Osteoblast (primary cell): ENCODE results near the gene UBA52. TPM values are rescaled to one million over a fixed set of nuclear protein-coding genes. Genes with fewer than 3 reads are reported as not detected.
A peak's percentile ranks its signal among the peaks of the same experiment; 100 is the strongest.

Source experiments
- DNase-seq: peaks from one replicate; pipeline ENCODE4 v3.0.0; 2011; ENCODE audit warnings: low spot score, mixed read lengths; ENCODE audit not compliant: insufficient read length; ENCODE audit errors: missing footprints
- H2AFZ ChIP-seq: 2 replicates; pipeline ENCODE4 v1.6.0; 2011; ENCODE audit warnings: mild to moderate bottlenecking, low read length
- H3K27ac ChIP-seq: 2 replicates; pipeline ENCODE4 v1.5.1; 2011; ENCODE audit warnings: mild to moderate bottlenecking, low read depth, low read length, moderate library complexity
- H3K27me3 ChIP-seq: 2 replicates; pipeline ENCODE4 v1.6.0; 2012; ENCODE audit warnings: mild to moderate bottlenecking, control low read depth, inconsistent platforms, low read length, moderate library complexity; ENCODE audit not compliant: insufficient read depth
- H3K36me3 ChIP-seq: 2 replicates; pipeline ENCODE4 v1.5.1; 2011; ENCODE audit warnings: mild to moderate bottlenecking, low read length, control low read depth, moderate library complexity; ENCODE audit not compliant: insufficient read depth
- H3K4me1 ChIP-seq: 2 replicates; pipeline ENCODE4 v1.5.1; 2011; ENCODE audit warnings: mild to moderate bottlenecking, low read length, control low read depth, moderate library complexity; ENCODE audit not compliant: insufficient read depth
- H3K4me2 ChIP-seq: 2 replicates; pipeline ENCODE4 v1.6.0; 2011; ENCODE audit warnings: mild to moderate bottlenecking, low read length; ENCODE audit not compliant: insufficient read depth
- H3K4me3 ChIP-seq: fragments of 200-600 bp; sonication (generic); 3 replicates; pipeline ENCODE4 v1.5.1; 2012; ENCODE audit warnings: mild to moderate bottlenecking, low read length, inconsistent platforms; ENCODE audit not compliant: insufficient read depth
- H3K79me2 ChIP-seq: 2 replicates; pipeline ENCODE4 v1.6.0; 2012; ENCODE audit warnings: mild to moderate bottlenecking, low read length, control low read depth, inconsistent platforms; ENCODE audit not compliant: insufficient read depth
- H3K9me3 ChIP-seq: 2 replicates; pipeline ENCODE4 v1.5.1; 2011; ENCODE audit warnings: low read depth, low read length, control low read depth
- H4K20me1 ChIP-seq: 2 replicates; pipeline ENCODE4 v1.6.0; 2012; ENCODE audit warnings: mild to moderate bottlenecking, low read length, control low read depth; ENCODE audit not compliant: insufficient read depth
- total RNA-seq: library from RNA; depleted of rRNA; stranded (reverse); fragments of >200 nt; gene quantifications from 2 replicates; pipeline ENCODE4 v1.2.3, GENCODE V29; 2012
- TF ChIP-seq, protein P1 (sequence below): IDR thresholded peaks from 2 replicates; pipeline ENCODE4 v1.5.1; 2011; ENCODE audit warnings: mild to moderate bottlenecking, low read depth, low read length, moderate library complexity; ENCODE audit errors: extremely low read depth

UBA52 gene
- total RNA-seq, 1 donor, result 554 TPM

DNA sequence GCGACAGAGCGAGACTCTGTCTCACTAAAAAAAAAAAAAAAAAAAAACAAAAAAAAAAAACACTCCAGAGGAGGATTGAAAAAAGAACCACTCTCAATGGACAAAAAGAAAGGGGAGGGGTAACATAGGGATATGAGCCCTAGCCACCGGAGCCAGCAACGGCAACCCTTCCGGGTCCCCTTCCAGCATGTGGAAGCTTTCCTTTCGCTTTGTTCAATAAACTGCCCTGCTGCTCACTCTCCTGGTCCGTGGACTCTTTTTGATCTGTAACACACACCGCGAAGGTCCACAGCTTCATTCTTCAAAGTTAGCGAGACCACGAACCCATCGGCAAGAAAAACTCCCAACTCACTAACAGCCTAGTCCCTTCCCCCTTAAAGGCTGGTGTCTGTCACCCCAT lies 15.9 kb downstream of the UBA52 start:
- H4K20me1 ChIP-seq, result peaks cover 3% of the 10 kb centered on the region
- H3K36me3 ChIP-seq, result peaks cover 3% of the 10 kb centered on the region
- H2AFZ ChIP-seq, result no peak overlapping the region
- peak overlapping the region; percentile 98 for H3K4me2 ChIP-seq
- no peaks in the 10 kb centered on the region for H3K79me2 ChIP-seq
- no peak overlapping the region for H3K27ac ChIP-seq
- H3K4me3 ChIP-seq, result no peak overlapping the region
- no peak for DNase-seq
- H3K4me1 ChIP-seq, result peaks cover 16% of the 10 kb centered on the region
- no peaks in the 10 kb centered on the region for H3K9me3 ChIP-seq
- H3K27me3 ChIP-seq, result no peaks in the 10 kb centered on the region
- TF ChIP-seq, protein P1, sequence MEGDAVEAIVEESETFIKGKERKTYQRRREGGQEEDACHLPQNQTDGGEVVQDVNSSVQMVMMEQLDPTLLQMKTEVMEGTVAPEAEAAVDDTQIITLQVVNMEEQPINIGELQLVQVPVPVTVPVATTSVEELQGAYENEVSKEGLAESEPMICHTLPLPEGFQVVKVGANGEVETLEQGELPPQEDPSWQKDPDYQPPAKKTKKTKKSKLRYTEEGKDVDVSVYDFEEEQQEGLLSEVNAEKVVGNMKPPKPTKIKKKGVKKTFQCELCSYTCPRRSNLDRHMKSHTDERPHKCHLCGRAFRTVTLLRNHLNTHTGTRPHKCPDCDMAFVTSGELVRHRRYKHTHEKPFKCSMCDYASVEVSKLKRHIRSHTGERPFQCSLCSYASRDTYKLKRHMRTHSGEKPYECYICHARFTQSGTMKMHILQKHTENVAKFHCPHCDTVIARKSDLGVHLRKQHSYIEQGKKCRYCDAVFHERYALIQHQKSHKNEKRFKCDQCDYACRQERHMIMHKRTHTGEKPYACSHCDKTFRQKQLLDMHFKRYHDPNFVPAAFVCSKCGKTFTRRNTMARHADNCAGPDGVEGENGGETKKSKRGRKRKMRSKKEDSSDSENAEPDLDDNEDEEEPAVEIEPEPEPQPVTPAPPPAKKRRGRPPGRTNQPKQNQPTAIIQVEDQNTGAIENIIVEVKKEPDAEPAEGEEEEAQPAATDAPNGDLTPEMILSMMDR, result no peak

DNA sequence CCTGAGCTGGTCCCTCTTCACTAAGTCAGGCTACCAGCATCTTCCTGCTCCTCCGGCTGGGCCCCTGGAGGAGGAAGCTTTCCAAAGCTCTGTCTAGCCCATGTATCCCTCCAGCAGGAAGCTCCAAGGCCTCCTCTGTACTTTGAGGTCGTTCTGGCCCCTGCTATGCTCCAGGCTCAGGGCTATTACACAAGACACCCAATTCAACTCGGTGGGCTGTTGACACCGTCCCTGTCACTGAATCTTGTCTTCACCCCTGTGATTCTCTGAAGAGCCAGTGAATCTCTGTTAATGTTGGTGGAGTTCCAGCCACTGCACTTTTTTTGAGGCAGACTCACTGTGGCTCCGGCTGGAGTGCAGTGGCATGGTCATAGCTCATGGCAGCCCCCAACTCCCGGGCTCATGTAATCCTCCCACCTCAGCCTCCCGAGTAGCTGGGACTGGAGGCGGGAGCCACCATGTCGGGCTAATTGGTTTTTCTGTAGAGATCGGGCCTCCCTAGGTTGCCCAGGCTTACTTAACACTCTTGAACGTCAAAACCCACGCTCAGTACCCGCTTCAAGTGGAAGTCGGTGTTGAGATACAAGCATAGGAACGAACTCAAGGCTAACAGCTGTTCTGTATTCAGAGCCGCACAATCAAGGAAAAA lies 16.4 kb downstream of the UBA52 start:
- peaks cover 3% of the 10 kb centered on the region for H4K20me1 ChIP-seq
- H3K9me3 ChIP-seq, result no peaks in the 10 kb centered on the region
- no peaks in the 10 kb centered on the region for H3K79me2 ChIP-seq
- no peaks in the 10 kb centered on the region for H3K27me3 ChIP-seq
- peak overlapping the region; percentile 98 for H3K4me2 ChIP-seq
- peak overlapping the region; percentile 91 for H3K4me3 ChIP-seq
- H3K4me1 ChIP-seq, result peaks cover 16% of the 10 kb centered on the region
- peak; percentile 75 for DNase-seq
- peak overlapping the region; percentile 50 for H3K27ac ChIP-seq
- H3K36me3 ChIP-seq, result peaks cover 3% of the 10 kb centered on the region
- TF ChIP-seq, protein P1, result no peak
- H2AFZ ChIP-seq, result peak overlapping the region; percentile 92

DNA sequence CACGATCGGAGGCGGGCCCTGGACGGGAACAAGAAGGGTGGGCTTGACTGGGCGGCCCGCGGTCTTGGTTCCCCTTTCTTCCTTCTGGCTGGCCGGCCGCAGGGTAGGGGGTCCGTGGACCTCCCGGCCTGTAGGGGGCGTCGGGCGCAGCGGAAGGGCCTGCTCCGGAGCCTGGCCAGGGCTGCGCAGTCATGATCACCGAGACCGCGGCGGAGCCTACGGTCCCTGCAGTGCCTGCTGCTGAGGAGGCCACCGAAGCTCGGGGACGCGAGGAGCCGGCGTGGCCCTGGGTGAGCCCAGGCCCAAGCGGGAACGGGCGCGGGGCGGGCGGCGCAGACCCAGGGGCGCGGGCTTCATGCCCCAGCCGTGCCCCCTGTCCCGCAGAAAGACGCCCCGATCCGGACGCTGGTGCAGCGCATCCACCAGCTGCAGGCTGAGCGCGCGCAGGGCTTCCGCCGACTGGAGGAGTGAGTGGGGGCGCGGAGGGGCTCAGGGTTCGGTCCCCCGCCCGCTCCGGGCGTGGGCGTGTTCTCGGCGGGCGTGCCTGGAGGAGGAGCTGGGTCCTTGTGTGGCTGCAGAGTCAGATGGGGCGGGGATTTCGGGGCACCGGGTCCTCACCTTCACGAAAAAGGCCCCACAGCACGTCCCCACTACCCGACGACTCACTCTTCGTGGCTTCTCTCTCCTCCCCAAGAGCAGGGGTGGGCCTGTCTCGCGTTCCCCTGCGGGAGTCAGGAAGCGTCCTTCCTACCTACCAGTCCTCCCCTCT lies 17.1 kb downstream of the UBA52 start, which contains the start of gene REX1BD:
REX1BD (plus strand) TSS at position 188 of the 769 bp plus-strand sequence; CDS start at position 192, 4 bp downstream.
- H3K27ac ChIP-seq, result peak within 1 kb of the TSS; percentile 50
- H3K9me3 ChIP-seq, result no peaks in the 10 kb centered on the region
- peak within 1 kb of the TSS; percentile 92 for H2AFZ ChIP-seq
- H3K27me3 ChIP-seq, result no peaks in the 10 kb centered on the region
- H3K4me2 ChIP-seq, result peak within 1 kb of the TSS; percentile 98
- H3K36me3 ChIP-seq, result peaks cover 3% of the 10 kb centered on the region
- peaks cover 19% of the 10 kb centered on the region for H3K4me1 ChIP-seq
- H3K4me3 ChIP-seq, result peak within 1 kb of the TSS; percentile 91
- peak; percentile 98 for DNase-seq
- H3K79me2 ChIP-seq, result no peaks in the 10 kb centered on the region
- peaks cover 8% of the 10 kb centered on the region for H4K20me1 ChIP-seq
- TF ChIP-seq, protein P1, result peak; percentile 75
